Nephron progenitor cell (in vitro differentiated cells): ENCODE measurements around the gene SPRY2.

Experiments used
- DNase-seq: peaks from one replicate; pipeline ENCODE4 v3.0.0; 2021
- H3K27ac Mint-ChIP-seq: 2 replicates; pipeline ENCODE4 v1.8.0; 2021; ENCODE audit warnings: mild to moderate bottlenecking, moderate library complexity, mixed read lengths
- H3K27me3 Mint-ChIP-seq: 2 replicates; pipeline ENCODE4 v1.8.0; 2021; ENCODE audit warnings: mild to moderate bottlenecking, low read depth, mixed read lengths; ENCODE audit not compliant: poor library complexity
- H3K36me3 Mint-ChIP-seq: 2 replicates; pipeline ENCODE4 v1.8.0; 2021; ENCODE audit warnings: low read depth, mixed read lengths
- H3K4me1 Mint-ChIP-seq: 2 replicates; pipeline ENCODE4 v1.8.0; 2021; ENCODE audit warnings: mixed read lengths
- H3K4me3 Mint-ChIP-seq: 2 replicates; pipeline ENCODE4 v1.8.0; 2021; ENCODE audit warnings: mild to moderate bottlenecking, moderate library complexity, mixed read lengths
- H3K9me3 Mint-ChIP-seq: 2 replicates; pipeline ENCODE4 v1.8.0; 2021; ENCODE audit warnings: mild to moderate bottlenecking, moderate library complexity, mixed read lengths
- TF ChIP-seq, protein P1 (sequence below): fragments of 200-600 bp; sonication (generic); IDR thresholded peaks from 2 replicates; pipeline ENCODE4 v1.5.0; 2021; ENCODE audit warnings: antibody characterized with exemption

The SPRY2 gene

DNA sequence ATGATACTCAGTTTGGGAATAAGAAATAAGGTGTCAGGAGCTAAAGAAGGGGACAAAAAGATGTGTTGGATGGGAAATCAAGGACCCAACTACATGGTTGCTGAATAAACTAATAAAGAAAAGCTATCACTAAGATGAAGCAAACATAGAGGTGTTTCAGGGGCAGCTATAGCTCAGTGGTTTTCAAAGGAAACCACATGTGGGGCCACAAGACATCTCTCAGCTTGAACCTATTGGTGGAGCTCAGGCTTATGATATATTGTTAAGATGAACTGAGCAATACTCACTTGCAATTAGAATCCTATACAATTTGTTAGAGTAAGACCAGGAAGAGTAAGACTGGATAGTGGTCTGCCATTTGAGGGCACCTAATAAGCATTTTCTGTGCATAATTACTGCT is 45.1 kb upstream of the SPRY2 start:
- Mint-ChIP-seq H3K27me3 (peaks cover 3% of the 10 kb centered on the region), H3K4me1 (no peaks in the 10 kb centered on the region), H3K36me3 (peaks cover 4% of the 10 kb centered on the region), H3K9me3 (peaks cover 11% of the 10 kb centered on the region), H3K4me3 (no peak overlapping the region), H3K27ac (no peak overlapping the region)
- DNase-seq = no peak
- TF ChIP-seq, protein P1, sequence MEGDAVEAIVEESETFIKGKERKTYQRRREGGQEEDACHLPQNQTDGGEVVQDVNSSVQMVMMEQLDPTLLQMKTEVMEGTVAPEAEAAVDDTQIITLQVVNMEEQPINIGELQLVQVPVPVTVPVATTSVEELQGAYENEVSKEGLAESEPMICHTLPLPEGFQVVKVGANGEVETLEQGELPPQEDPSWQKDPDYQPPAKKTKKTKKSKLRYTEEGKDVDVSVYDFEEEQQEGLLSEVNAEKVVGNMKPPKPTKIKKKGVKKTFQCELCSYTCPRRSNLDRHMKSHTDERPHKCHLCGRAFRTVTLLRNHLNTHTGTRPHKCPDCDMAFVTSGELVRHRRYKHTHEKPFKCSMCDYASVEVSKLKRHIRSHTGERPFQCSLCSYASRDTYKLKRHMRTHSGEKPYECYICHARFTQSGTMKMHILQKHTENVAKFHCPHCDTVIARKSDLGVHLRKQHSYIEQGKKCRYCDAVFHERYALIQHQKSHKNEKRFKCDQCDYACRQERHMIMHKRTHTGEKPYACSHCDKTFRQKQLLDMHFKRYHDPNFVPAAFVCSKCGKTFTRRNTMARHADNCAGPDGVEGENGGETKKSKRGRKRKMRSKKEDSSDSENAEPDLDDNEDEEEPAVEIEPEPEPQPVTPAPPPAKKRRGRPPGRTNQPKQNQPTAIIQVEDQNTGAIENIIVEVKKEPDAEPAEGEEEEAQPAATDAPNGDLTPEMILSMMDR = no peak

DNA sequence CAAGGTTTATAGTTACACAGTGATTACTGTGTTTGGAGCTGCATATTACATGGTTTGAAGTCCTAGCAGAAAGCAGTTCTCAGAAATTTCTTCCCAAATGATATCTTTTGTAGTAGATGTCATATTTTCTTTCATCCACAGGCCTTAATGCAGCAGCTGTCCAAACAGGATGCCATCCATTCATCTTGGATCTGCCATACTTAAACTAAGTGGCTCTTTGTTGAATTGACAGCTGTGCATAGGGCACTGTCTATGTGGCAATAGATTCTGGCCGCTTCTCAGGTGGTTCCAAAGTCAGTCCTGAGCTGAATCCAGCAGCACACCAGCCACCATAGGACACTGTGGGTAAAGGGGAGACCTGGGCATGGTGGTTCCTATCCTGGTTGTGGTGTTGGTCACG is 41.6 kb upstream of the SPRY2 start:
- Mint-ChIP-seq H3K36me3 (no peaks in the 10 kb centered on the region), H3K9me3 (peaks cover 7% of the 10 kb centered on the region), H3K27me3 (no peaks in the 10 kb centered on the region), H3K4me3 (no peak overlapping the region), H3K27ac (no peak overlapping the region), H3K4me1 (no peaks in the 10 kb centered on the region)
- TF ChIP-seq, protein P1 = no peak
- no peak for DNase-seq

DNA sequence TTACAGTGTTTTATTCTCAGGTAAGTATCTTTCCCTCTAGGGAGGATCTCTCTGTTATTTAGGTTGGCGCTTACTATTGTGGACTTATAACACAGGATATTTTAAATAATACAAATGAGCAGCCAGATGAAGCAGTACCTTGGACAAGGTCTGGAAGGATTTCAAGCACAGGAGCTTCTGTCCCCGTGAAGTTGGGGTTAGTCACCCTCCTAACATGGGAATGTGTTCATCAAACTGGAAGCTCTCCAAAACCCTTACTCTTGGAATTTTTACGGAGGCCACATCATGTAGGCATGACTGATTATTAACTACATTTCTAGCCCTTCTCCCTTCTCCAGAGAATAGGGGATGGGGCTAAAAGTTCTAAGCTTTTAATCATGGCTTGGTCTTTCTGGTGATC is 38.3 kb upstream of the SPRY2 start:
- H3K9me3 Mint-ChIP-seq = peaks cover 7% of the 10 kb centered on the region
- no peak overlapping the region for H3K27ac Mint-ChIP-seq
- no peaks in the 10 kb centered on the region for H3K27me3 Mint-ChIP-seq
- TF ChIP-seq, protein P1 = no peak
- DNase-seq = no peak
- no peaks in the 10 kb centered on the region for H3K4me1 Mint-ChIP-seq
- H3K4me3 Mint-ChIP-seq = no peak overlapping the region
- H3K36me3 Mint-ChIP-seq = no peaks in the 10 kb centered on the region

DNA sequence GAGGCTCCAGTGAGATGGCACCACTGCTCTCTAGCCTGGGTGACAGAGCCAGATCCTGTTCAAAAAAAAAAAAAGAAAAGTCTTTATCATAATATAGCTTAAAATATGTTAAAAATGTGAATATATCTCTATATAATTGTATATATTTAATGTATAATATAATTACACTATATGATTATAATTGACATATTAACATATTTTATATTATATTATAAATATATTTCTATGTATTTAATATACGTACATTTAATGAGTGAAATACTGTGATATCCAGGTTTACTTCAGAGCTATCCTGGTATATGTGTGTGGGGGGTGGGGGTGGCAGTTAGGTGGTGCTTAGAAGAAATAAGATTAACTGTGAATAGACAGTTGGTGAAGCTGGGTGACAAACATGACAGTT is 35.6 kb upstream of the SPRY2 start:
- TF ChIP-seq, protein P1 = no peak
- Mint-ChIP-seq H3K36me3 (no peaks in the 10 kb centered on the region), H3K9me3 (no peaks in the 10 kb centered on the region), H3K27me3 (no peaks in the 10 kb centered on the region), H3K27ac (no peak overlapping the region), H3K4me1 (peaks cover 6% of the 10 kb centered on the region), H3K4me3 (no peak overlapping the region)
- no peak for DNase-seq

DNA sequence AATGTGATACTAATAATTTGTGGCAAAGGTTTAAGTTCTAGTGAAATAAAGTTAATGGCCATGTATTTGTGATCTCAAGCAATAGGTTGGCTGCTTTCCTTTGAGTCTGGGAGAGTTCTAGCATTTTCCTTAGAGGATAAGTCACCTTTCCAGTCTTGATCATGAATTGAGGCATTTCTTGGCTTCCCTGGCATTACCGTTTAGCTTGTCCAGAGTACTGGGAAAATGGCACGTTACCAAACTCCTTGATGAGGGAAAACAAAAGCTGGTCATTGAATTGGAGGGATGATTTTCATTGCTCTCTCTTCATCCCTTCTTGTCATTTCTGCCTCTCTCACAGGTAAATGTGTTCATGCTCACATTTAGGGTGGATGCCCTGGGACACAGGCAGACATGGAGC is 34.0 kb upstream of the SPRY2 start:
- Mint-ChIP-seq H3K4me3 (no peak overlapping the region), H3K4me1 (peaks cover 11% of the 10 kb centered on the region), H3K27me3 (no peaks in the 10 kb centered on the region), H3K27ac (no peak overlapping the region), H3K36me3 (no peaks in the 10 kb centered on the region), H3K9me3 (no peaks in the 10 kb centered on the region)
- no peak for DNase-seq
- TF ChIP-seq, protein P1 = no peak

DNA sequence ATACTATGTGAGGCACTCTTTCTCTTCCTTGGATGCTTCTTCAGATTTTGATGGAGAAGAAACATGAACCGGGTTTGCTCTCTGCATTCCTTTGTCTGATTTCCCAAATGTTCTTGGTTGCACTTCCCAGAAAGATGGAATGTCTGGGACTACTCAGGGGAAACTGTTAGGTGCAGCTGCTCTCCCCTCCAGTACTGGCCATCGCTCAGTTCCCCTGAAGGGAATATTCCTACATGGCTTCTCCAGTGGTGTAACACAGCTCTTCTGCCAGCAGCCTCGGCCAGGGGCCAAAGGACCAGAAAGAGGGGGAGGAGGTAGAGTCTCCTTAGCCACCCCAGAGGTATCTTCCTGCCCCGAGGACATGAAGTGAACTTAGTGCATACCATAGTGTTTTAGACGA is 33.5 kb upstream of the SPRY2 start:
- Mint-ChIP-seq H3K36me3 (no peaks in the 10 kb centered on the region), H3K27me3 (no peaks in the 10 kb centered on the region), H3K4me1 (peaks cover 11% of the 10 kb centered on the region), H3K4me3 (no peak overlapping the region), H3K27ac (no peak overlapping the region), H3K9me3 (no peaks in the 10 kb centered on the region)
- TF ChIP-seq, protein P1 = no peak
- no peak for DNase-seq
